ENCODE data around the gene PCSK1N. TPM values are rescaled to one million over a fixed set of nuclear protein-coding genes. Genes with fewer than 3 reads are reported as not detected.
"Not testable (repeated sequence)": the region's sequence is repeated elsewhere in the genome, so short reads cannot be mapped to it uniquely, and the experiment has no call there.

PCSK1N gene, protein sequence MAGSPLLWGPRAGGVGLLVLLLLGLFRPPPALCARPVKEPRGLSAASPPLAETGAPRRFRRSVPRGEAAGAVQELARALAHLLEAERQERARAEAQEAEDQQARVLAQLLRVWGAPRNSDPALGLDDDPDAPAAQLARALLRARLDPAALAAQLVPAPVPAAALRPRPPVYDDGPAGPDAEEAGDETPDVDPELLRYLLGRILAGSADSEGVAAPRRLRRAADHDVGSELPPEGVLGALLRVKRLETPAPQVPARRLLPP
- 0.81 TPM for polyA plus RNA-seq (2013, experiment 1 of 4)
- 0.32 TPM for polyA plus RNA-seq (2013, experiment 2 of 4)
- 2.5 TPM for polyA plus RNA-seq (2013, experiment 3 of 4)
- polyA plus RNA-seq (2013, experiment 4 of 4): 2.7 TPM

DNA sequence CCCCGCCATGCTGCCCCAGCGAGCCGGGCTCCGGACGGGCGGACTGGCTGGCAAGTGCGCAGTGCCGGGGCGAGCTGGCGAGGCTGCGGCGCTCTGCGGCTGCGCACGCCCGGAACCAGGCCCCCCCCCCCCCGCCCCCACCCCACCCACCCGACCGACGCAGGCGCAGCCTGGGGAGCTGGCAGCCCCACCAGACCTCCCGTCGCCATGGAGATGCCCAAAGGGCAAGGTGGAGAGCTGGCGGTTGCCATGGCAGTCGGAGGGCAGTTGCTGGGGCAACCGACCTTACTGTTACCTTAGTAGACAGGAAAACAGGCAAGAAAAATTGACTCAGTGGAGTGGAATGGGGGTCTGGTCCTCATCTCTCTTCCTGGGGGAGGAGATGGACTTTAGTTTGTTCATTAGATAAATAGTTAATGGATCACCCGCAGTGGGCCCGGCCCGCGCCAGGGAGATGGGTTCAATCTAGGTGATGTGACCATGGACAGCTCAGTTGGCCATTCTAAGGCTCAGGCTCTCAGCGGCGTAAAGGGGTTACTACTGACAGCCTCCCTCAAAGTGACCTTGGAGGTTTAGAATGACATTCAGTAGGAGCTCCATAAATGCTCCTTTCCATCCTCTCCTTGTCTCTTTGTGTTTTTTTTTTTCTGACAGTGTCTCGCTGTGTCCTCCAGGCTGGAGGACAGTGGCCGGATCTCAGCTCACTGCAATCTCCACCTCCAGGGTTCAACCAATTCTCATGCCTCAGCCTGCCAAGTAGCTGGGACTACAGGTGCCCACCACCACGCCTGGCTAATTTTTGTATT is at the start of gene PCSK1N:
PCSK1N (minus strand) TSS at position 87 of the 806 bp plus-strand sequence; CDS start at position 9, 78 bp downstream.
- peak within 1 kb of the TSS; percentile 29 for H3K4me3 ChIP-seq (ENCODE audit: insufficient read depth, low read depth, low read length)
- H3K9me3 ChIP-seq (ENCODE audit: control insufficient read depth, low read length): no peaks in the 10 kb centered on the region
- H3K36me3 ChIP-seq (ENCODE audit: control insufficient read depth, insufficient read depth, low read length): no peaks in the 10 kb centered on the region
- WGBS, 2 experiments: 30 to 44% methylated on average over 16 to 21 of the region's 35 CpGs
- H3K4me1 ChIP-seq (ENCODE audit: control insufficient read depth, insufficient read depth, low read length): no peaks in the 10 kb centered on the region
- peaks cover 58% of the 10 kb centered on the region for H3K27me3 ChIP-seq (ENCODE audit: control insufficient read depth, insufficient read depth, low read length, poor library complexity, severe bottlenecking)
- no peak within 1 kb of the TSS for H3K27ac ChIP-seq (ENCODE audit: insufficient read depth, low read depth, low read length, poor library complexity, severe bottlenecking)

DNA sequence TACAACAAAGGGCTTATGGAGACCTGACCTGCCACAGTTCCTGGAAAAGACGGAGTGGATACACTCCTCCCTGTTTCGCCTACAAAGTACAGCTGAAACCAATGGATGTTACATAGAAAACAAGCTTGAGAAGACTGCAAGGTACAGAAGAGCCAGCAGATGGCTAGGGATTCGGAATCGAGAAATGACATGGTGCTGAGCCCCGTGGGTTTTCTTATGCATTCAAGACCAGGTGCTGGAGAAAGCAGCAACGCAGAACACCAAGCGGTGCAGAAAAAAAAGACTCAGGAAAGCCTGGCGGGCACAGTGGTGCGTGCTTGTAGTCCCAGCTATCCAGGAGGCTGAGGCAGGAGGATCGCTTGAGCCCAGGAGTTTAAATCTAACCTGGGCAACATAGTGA is 48.3 kb upstream of the PCSK1N start:
- Histone ChIP-seq H3K27me3 (ENCODE audit: control insufficient read depth, insufficient read depth, low read length, poor library complexity, severe bottlenecking) (no peaks in the 10 kb centered on the region), H3K4me3 (ENCODE audit: insufficient read depth, low read depth, low read length) (no peak overlapping the region), H3K4me1 (ENCODE audit: control insufficient read depth, insufficient read depth, low read length) (no peaks in the 10 kb centered on the region), H3K27ac (ENCODE audit: insufficient read depth, low read depth, low read length, poor library complexity, severe bottlenecking) (no peak overlapping the region), H3K9me3 (ENCODE audit: control insufficient read depth, low read length) (no peaks in the 10 kb centered on the region), H3K36me3 (ENCODE audit: control insufficient read depth, insufficient read depth, low read length) (no peaks in the 10 kb centered on the region)
- 82 to 85% methylated on average over 10 of the region's 10 CpGs for WGBS, 2 experiments

DNA sequence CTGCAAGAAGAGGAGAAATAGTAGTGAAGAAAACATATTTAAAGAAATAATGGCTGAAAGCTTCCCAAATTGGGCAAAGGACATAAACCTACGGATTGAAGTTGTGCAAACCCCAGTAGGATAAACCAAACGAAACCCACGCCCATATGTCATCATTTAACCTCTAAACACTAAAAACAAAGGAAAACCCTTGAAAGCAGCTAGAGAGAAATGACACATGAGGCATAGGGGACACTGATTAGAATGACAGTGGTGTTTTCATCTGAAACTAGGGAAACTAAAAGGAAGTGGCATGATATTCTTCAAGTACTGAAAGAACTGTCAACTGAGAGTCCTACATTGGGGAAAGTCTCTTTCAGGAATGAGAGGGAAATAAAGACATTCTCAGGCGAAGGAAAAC is 41.5 kb upstream of the PCSK1N start:
- H3K27ac ChIP-seq (ENCODE audit: insufficient read depth, low read depth, low read length, poor library complexity, severe bottlenecking); H3K27me3 ChIP-seq (ENCODE audit: control insufficient read depth, insufficient read depth, low read length, poor library complexity, severe bottlenecking); H3K4me3 ChIP-seq (ENCODE audit: insufficient read depth, low read depth, low read length); H3K36me3 ChIP-seq (ENCODE audit: control insufficient read depth, insufficient read depth, low read length); H3K4me1 ChIP-seq (ENCODE audit: control insufficient read depth, insufficient read depth, low read length); H3K9me3 ChIP-seq (ENCODE audit: control insufficient read depth, low read length): not testable (repeated sequence)
- 75 to 91% methylated on average over 1 to 4 of the region's 4 CpGs for WGBS, 2 experiments

DNA sequence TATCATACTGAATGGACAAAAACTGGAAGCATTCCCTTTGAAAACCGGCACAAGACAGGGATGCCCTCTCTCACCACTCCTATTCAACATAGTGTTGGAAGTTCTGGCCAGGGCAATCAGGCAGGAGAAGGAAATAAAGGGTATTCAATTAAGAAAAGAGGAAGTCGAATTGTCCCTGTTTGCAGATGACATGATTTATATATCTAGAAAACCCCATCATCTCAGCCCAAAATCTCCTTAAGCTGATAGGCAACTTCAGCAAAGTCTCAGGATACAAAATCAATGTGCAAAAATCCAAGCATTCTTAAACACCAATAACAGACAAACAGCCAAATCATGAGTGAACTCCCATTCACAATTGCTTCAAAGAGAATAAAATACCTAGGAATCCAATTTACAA is 36.6 kb upstream of the PCSK1N start:
- not testable (repeated sequence) for H3K4me1 ChIP-seq (ENCODE audit: control insufficient read depth, insufficient read depth, low read length); H3K27ac ChIP-seq (ENCODE audit: insufficient read depth, low read depth, low read length, poor library complexity, severe bottlenecking); H3K9me3 ChIP-seq (ENCODE audit: control insufficient read depth, low read length); H3K27me3 ChIP-seq (ENCODE audit: control insufficient read depth, insufficient read depth, low read length, poor library complexity, severe bottlenecking); H3K4me3 ChIP-seq (ENCODE audit: insufficient read depth, low read depth, low read length); H3K36me3 ChIP-seq (ENCODE audit: control insufficient read depth, insufficient read depth, low read length)
- no CpG with 5 or more reads among the region's 2 CpGs for WGBS, 2 experiments

GRCh38 chrX:48864210-48864609 is 28.8 kb upstream of the PCSK1N start:
- 87 to 93% methylated on average over 4 of the region's 4 CpGs for WGBS, 2 experiments
- Histone ChIP-seq H3K4me1 (ENCODE audit: control insufficient read depth, insufficient read depth, low read length) (no peaks in the 10 kb centered on the region), H3K27ac (ENCODE audit: insufficient read depth, low read depth, low read length, poor library complexity, severe bottlenecking) (no peak overlapping the region), H3K36me3 (ENCODE audit: control insufficient read depth, insufficient read depth, low read length) (no peaks in the 10 kb centered on the region), H3K4me3 (ENCODE audit: insufficient read depth, low read depth, low read length) (no peak overlapping the region), H3K27me3 (ENCODE audit: control insufficient read depth, insufficient read depth, low read length, poor library complexity, severe bottlenecking) (no peaks in the 10 kb centered on the region), H3K9me3 (ENCODE audit: control insufficient read depth, low read length) (no peaks in the 10 kb centered on the region)

- WGBS, 2 experiments: 35 to 60% methylated on average over 2 to 4 of the region's 5 CpGs
- no peaks in the 10 kb centered on the region for H3K27me3 ChIP-seq (ENCODE audit: control insufficient read depth, insufficient read depth, low read length, poor library complexity, severe bottlenecking)
These were observed 19.5 kb upstream of the PCSK1N start for GRCh38 chrX:48854898-48855297.

GRCh38 chrX:48854121-48854804 is 18.9 kb upstream of the PCSK1N start:
- not testable (repeated sequence) for H3K27ac ChIP-seq (ENCODE audit: insufficient read depth, low read depth, low read length, poor library complexity, severe bottlenecking); H3K36me3 ChIP-seq (ENCODE audit: control insufficient read depth, insufficient read depth, low read length); H3K4me3 ChIP-seq (ENCODE audit: insufficient read depth, low read depth, low read length); H3K4me1 ChIP-seq (ENCODE audit: control insufficient read depth, insufficient read depth, low read length); H3K27me3 ChIP-seq (ENCODE audit: control insufficient read depth, insufficient read depth, low read length, poor library complexity, severe bottlenecking); H3K9me3 ChIP-seq (ENCODE audit: control insufficient read depth, low read length)
- 92 to 96% methylated on average over 12 of the region's 12 CpGs for WGBS, 2 experiments

More at GRCh38 chrX:48854898-48855297, 19.5 kb upstream of the PCSK1N start:
- Histone ChIP-seq H3K36me3 (ENCODE audit: control insufficient read depth, insufficient read depth, low read length) (no peaks in the 10 kb centered on the region), H3K4me3 (ENCODE audit: insufficient read depth, low read depth, low read length) (no peak overlapping the region), H3K9me3 (ENCODE audit: control insufficient read depth, low read length) (no peaks in the 10 kb centered on the region), H3K27ac (ENCODE audit: insufficient read depth, low read depth, low read length, poor library complexity, severe bottlenecking) (no peak overlapping the region), H3K4me1 (ENCODE audit: control insufficient read depth, insufficient read depth, low read length) (no peaks in the 10 kb centered on the region)

- H3K9me3 ChIP-seq (ENCODE audit: control insufficient read depth, low read length); H3K27ac ChIP-seq (ENCODE audit: insufficient read depth, low read depth, low read length, poor library complexity, severe bottlenecking); H3K36me3 ChIP-seq (ENCODE audit: control insufficient read depth, insufficient read depth, low read length); H3K27me3 ChIP-seq (ENCODE audit: control insufficient read depth, insufficient read depth, low read length, poor library complexity, severe bottlenecking); H3K4me3 ChIP-seq (ENCODE audit: insufficient read depth, low read depth, low read length); H3K4me1 ChIP-seq (ENCODE audit: control insufficient read depth, insufficient read depth, low read length): not testable (repeated sequence)
These were observed 18.1 kb upstream of the PCSK1N start for GRCh38 chrX:48853494-48853893.

DNA sequence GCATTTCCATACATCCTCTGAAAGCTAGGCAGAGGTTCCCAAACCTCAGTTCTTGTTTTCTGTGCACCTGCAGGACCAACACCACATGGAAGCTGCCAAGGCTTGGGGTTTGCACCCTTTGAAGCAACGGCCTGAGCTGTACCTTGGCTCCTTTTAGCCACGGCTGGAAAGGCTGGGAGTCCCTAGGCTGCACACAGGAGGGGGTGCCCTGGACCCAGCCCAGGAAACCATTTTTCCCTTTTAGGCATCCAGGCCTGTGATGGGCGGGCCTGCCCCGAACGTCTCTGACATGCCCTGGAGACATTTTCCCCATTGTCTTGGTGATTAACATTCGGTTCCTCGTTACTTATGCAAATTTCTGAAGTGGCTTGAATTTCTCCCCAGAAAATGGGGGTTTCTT is 17.4 kb upstream of the PCSK1N start:
- Histone ChIP-seq H3K27me3 (ENCODE audit: control insufficient read depth, insufficient read depth, low read length, poor library complexity, severe bottlenecking) (no peaks in the 10 kb centered on the region), H3K4me1 (ENCODE audit: control insufficient read depth, insufficient read depth, low read length) (no peaks in the 10 kb centered on the region), H3K36me3 (ENCODE audit: control insufficient read depth, insufficient read depth, low read length) (no peaks in the 10 kb centered on the region), H3K27ac (ENCODE audit: insufficient read depth, low read depth, low read length, poor library complexity, severe bottlenecking) (no peak overlapping the region), H3K4me3 (ENCODE audit: insufficient read depth, low read depth, low read length) (no peak overlapping the region), H3K9me3 (ENCODE audit: control insufficient read depth, low read length) (no peaks in the 10 kb centered on the region)
- 84 to 88% methylated on average over 7 of the region's 7 CpGs for WGBS, 2 experiments

- no CpG with 5 or more reads among the region's 1 CpG for WGBS, 2 experiments
- no peaks in the 10 kb centered on the region for H3K27me3 ChIP-seq (ENCODE audit: control insufficient read depth, insufficient read depth, low read length, poor library complexity, severe bottlenecking)
- no peaks in the 10 kb centered on the region for H3K9me3 ChIP-seq (ENCODE audit: control insufficient read depth, low read length)
- H3K36me3 ChIP-seq (ENCODE audit: control insufficient read depth, insufficient read depth, low read length): no peaks in the 10 kb centered on the region
- no peaks in the 10 kb centered on the region for H3K4me1 ChIP-seq (ENCODE audit: control insufficient read depth, insufficient read depth, low read length)
- H3K27ac ChIP-seq (ENCODE audit: insufficient read depth, low read depth, low read length, poor library complexity, severe bottlenecking): no peak overlapping the region
- H3K4me3 ChIP-seq (ENCODE audit: insufficient read depth, low read depth, low read length): no peak overlapping the region
These were observed 13.4 kb upstream of the PCSK1N start for GRCh38 chrX:48848847-48849246.
